ENCODE measurements around the gene ANKRD7.

Gene ANKRD7, protein sequence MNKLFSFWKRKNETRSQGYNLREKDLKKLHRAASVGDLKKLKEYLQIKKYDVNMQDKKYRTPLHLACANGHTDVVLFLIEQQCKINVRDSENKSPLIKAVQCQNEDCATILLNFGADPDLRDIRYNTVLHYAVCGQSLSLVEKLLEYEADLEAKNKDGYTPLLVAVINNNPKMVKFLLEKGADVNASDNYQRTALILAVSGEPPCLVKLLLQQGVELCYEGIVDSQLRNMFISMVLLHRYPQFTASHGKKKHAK

GRCh38 chr7:118224521-118224920 lies at the start of gene ANKRD7:
Gene ANKRD7, plus strand, starts transcription at chr7:118224704. Its CDS starts 127 bp downstream, at chr7:118224831.
- no peak for DNase-seq

DNA sequence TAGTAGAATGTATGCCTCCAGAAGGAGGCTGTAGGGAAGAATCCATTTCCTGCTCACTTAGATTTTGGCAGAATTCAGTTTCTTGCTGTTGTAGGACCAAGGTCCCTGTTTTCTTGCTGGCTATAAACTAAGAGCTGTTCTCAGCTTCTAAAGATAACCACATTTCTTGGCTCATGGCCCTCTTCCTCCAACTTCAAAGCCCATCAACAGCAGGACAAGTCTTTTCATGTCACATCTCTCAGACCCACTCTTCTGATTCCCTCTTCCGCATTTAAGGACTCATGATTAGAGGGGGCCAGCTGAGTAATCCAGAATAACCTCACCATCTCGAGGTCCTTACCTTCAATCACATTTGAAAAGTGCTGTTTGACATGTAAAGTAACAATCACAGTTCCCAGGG lies 48.8 kb upstream of the ANKRD7 start:
- no peak for DNase-seq

GRCh38 chr7:118179191-118179590 lies 45.3 kb upstream of the ANKRD7 start:
- DNase-seq, result no peak

DNA sequence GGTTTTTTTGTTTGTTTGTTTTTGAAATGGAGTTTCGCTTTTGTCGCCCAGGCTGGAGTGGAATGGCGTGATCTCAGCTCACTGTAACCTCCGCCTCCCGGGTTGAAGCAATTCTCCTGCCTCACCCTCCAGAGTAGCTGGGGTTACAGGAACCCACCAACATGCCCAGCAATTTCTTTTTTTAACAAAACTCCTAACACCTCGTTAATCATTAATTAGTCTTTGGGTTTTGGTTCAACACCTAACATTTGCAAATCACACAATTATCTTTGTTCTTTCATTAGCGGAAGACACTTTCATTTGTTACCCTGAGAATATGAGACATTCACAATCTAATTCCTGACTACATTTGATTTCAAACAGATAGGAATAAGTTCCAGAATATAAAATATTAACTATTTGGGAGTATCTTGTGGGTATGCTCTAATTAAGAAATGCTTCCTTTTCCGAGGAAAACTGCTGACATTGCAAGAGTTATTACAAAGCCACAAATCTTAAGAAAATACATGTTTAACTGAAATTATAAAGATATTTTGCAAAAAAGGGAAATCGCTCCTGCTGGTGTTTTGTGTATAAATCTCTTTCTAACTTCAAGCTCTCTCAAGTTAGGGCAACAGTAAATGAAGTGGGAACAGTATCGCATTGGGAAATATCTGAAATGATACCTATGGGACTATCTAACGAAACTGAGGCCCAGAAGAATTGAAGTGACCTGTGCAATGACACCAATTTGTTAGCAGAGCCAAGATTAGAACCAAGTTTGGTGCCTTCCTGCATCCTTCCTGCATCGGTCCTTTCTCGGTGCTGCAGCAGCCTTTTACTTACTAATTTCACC lies 41.7 kb upstream of the ANKRD7 start:
- no peak for DNase-seq

DNA sequence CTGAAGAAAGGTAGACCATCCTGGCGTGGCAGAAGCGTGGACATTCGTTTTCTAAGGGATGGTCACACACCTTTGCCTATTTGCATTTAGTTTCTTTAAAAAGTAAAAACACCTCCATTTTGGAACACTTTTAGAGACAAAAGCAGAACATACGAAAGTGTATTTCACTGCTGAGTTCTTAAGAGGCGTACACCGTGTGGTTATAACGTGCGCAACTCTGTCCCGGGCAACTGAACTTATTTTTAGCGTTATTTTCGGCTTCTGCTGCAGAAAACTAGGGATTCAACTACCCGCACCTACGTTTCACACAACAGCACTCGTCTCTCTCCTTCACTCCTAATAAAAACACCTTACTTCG lies 41.1 kb upstream of the ANKRD7 start:
- DNase-seq, result peak in 3 of 56 donors; percentile 8 to 37 (median 37)

DNA sequence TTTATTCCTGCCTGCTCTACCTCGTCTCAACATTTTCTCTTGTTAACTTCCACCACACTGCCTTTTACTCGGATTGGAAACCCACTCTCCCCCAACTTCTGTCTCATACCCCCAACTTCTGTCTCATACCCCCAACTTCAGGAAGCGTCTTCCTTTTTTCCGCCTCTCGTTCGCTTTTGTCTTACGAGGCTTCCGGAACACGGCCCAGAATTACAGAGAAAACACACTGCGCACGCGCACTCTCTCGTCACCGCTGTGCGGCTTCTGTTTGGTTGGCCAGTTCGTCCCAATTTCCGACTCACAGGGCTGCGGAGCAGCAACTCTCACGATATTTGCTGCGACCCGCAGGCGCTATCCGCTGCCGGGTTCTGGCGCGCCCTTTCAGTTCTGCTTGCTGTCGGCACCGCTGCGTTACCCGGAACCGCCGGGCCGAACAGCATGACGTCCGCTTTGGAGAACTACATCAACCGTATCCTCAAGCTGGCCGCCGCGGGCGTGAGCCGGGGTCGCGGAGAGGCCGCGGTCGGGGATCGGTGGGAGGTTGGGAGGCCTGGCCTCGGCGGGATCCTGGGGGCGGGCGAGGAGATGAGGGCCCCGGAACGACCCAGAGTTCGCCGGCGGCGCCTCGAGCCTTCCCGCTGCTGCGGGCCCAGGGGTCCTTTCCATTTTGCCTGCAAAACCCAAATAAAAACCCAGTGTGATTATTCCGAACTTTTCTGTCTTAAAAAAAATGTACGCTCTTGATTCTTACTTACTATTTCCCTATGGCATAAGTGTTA lies 40.5 kb upstream of the ANKRD7 start, which contains the start of gene LSM8:
Gene LSM8, plus strand, starts transcription at position 379 of the 779 bp plus-strand sequence. Its CDS starts 60 bp downstream, at position 439.
- DNase-seq, result peak; percentile 54 to 97 (median 92)

DNA sequence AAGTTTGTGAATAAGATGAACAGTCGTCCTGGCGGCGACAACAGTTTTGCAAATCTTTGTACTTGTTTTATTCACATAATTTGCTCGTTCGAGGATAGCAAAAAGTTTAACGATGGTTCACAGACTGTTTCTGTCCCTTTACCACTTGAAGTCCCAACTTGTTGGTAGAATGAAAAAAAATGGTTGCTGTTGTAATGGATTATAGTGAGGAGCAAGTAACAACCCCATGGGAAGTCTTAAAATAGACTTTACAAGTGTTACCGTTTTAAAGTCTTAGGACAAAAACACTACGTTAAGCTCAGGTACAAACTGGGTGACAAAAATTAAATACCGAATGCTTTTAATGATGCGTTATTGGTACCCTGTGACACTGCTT lies 40.0 kb upstream of the ANKRD7 start:
- no peak for DNase-seq

GRCh38 chr7:118185163-118185860 lies 39.2 kb upstream of the ANKRD7 start:
- no peak for DNase-seq

DNA sequence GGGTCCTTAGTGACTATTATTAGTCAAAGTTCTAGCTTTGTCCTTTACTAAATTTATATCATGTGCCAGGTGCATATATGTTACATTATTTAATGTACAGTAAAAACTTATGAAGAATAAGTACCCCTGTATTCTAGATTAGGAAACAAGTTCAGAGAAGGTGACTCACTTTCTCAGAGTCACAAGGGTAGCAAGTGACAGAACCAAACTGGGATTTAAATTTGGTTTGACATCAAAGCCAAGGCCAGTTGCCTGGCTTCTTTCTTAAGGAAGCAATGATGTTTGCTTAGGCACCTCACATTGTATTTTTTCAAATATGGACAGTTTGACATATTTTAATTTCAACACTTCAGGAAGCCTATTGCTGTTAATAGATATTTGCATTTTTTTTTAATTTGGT lies 38.0 kb upstream of the ANKRD7 start:
- DNase-seq, result no peak

- DNase-seq, result no peak
These were observed 29.9 kb upstream of the ANKRD7 start for GRCh38 chr7:118194571-118194970.

- peak in 21 of 56 donors; percentile 1 to 67 (median 9) for DNase-seq
These were observed 28.5 kb upstream of the ANKRD7 start for GRCh38 chr7:118195837-118196474.

DNA sequence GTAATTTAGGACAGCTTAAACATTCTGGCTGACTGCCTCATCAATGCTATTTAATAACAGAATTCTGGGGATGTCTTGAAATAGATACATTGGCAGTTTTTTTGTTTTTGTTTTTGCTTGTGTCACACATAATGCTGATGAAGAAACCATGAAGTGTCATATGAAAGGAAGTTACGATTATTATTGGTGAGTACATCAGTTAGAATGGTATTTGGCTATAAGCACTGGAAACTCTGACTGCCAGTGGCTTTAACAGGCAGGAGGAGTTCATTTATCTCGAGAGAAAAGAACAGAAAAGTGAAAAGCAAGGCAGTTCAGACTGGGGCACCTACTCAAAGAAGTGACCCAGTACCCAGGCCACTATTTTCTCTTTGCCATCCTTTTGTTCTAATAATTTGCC lies 22.4 kb upstream of the ANKRD7 start:
- DNase-seq, result no peak

GRCh38 chr7:118214051-118214832 lies 10.3 kb upstream of the ANKRD7 start:
- DNase-seq, result peak; percentile 4 to 88 (median 64)

GRCh38 chr7:118214833-118215182 lies 9.7 kb upstream of the ANKRD7 start:
- no peak for DNase-seq

DNA sequence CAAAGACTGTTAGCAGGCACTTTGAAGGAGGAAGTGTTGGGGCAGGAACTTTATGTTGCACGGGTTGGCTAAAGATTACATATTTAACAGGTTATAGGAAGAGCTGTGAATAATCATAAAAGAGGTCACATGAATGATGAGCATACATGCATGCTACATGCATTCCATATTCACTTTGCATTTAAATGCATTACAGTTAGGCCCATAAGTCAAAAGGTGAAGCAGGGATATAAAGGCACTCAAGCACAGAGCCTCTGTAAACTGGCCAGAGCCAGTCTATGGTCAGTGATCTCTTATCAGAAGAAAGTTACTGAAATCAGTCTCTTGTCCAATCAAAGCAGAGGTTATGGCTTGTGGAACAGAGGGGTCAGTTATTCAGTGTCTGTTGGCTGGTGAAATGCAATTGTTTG lies 7.3 kb upstream of the ANKRD7 start:
- DNase-seq, result no peak

DNA sequence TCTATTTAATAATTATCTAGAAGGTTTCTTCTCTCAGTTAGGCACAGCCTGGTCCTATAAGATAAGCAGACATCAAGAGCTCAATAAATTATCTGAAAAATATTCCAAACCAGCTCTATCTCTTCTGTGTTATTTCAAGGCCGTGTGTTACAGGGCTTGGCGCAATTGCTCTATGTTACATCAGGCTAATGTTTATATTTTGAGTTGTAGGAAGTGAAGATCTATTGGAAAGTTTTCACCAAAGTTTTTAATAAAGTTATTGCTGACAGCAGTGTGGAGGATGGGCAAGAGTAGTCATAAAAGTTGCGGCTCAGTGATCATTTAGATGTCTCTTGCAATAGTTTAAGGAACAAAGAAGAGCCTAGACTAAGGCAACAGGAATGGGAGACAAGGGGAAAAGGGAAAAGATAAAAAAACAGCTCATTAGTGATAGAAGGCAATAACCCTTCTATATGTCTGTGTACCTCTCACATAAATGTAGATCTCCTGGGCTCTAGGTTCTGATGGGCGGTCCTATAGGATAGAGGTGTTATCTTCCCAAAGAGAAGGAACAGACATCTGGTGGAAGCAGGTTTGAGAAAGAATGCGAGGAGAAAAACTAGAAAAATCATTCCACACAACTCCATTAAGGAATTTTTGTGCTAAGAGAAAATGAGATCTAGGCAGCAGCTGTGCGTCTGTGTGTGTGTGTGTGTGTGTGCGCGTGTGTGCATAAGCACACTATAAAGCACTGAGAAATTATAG lies 5.9 kb upstream of the ANKRD7 start:
- DNase-seq, result no peak

GRCh38 chr7:118219157-118219512 lies 5.4 kb upstream of the ANKRD7 start:
- DNase-seq, result no peak

GRCh38 chr7:118220583-118220982 lies 3.9 kb upstream of the ANKRD7 start:
- DNase-seq, result no peak

GRCh38 chr7:118222591-118222990 lies 1.9 kb upstream of the ANKRD7 start:
- no peak for DNase-seq

Measured in nucleus accumbens (tissue), 56 donors.